A673 (cell line): Measurements from ENCODE around the gene SENP5. TPM values are rescaled to one million over a fixed set of nuclear protein-coding genes. Genes with fewer than 3 reads are reported as not detected.
A peak's percentile ranks its signal among the peaks of the same experiment; 100 is the strongest.
"Not testable (repeated sequence)": the region's sequence is repeated elsewhere in the genome, so short reads cannot be mapped to it uniquely, and the experiment has no call there.

ENCODE experiments used
- Bru-seq: library from RNA; stranded (reverse); fragments of 400-500 nt; gene quantifications from one replicate; lab custom pipeline; 2021; lab: Mats Ljungman, UMichigan
- BruChase-seq, 2 experiments: library from RNA; stranded (reverse); fragments of 400-500 nt; gene quantifications; one replicate each; lab custom pipeline; 2021; lab: Mats Ljungman, UMichigan
- BruUV-seq: library from RNA; stranded (reverse); fragments of 400-500 nt; replicated peaks from 2 replicates; lab custom pipeline; 2021; lab: Mats Ljungman, UMichigan
- CTCF ChIA-PET: fragments of 300-600 bp; sonication (Branson Sonifier 250); formaldehyde crosslinking; loops from one replicate; lab custom pipeline; 2022; ENCODE audit warnings: antibody characterized with exemption; lab: Charles Lee
- POLR2A ChIA-PET: fragments of 300-600 bp; sonication (Branson Sonifier 250); formaldehyde crosslinking; loops from one replicate; lab custom pipeline; 2022; ENCODE audit warnings: antibody characterized with exemption; ENCODE audit not compliant: low non-redundant PET; lab: Charles Lee
- DNase-seq: peaks from one replicate; pipeline ENCODE4 v3.0.0-alpha.2; 2015; ENCODE audit warnings: low spot score
- H3K27ac ChIP-seq: fragments of 200-600 bp; sonication (generic); 2 replicates; pipeline ENCODE4 v1.5.1; 2016; ENCODE audit warnings: mixed run types, low read depth, mild to moderate bottlenecking, mixed read lengths, antibody characterized with exemption, low read length; ENCODE audit not compliant: poor library complexity, severe bottlenecking
- H3K27me3 ChIP-seq: fragments of 200-600 bp; sonication (generic); replicated peaks from 2 replicates; pipeline ENCODE4 v1.6.1; 2017; ENCODE audit warnings: mixed run types, low read depth, mild to moderate bottlenecking, mixed read lengths, antibody characterized with exemption, low read length; ENCODE audit not compliant: insufficient read depth, poor library complexity
- H3K36me3 ChIP-seq: fragments of 200-600 bp; sonication (generic); 2 replicates; pipeline ENCODE4 v1.6.1; 2016; ENCODE audit warnings: mixed run types, mild to moderate bottlenecking, mixed read lengths, antibody characterized with exemption, low read length; ENCODE audit not compliant: insufficient read depth, poor library complexity, severe bottlenecking
- H3K4me1 ChIP-seq: fragments of 200-600 bp; sonication (generic); 2 replicates; pipeline ENCODE4 v1.6.1; 2017; ENCODE audit warnings: mixed run types, mild to moderate bottlenecking, mixed read lengths, antibody characterized with exemption, low read length; ENCODE audit not compliant: insufficient read depth, poor library complexity, severe bottlenecking
- H3K4me3 ChIP-seq: fragments of 200-600 bp; sonication (generic); 2 replicates; pipeline ENCODE4 v1.5.1; 2016; ENCODE audit warnings: low read depth, mixed run types, mild to moderate bottlenecking, mixed read lengths, low read length; ENCODE audit not compliant: poor library complexity, severe bottlenecking
- H3K9me3 ChIP-seq: fragments of 200-600 bp; sonication (generic); 2 replicates; pipeline ENCODE4 v1.6.1; 2016; ENCODE audit warnings: mixed run types, low read depth, mild to moderate bottlenecking, mixed read lengths, antibody characterized with exemption, low read length; ENCODE audit not compliant: poor library complexity, severe bottlenecking
- EZH2 ChIP-seq: fragments of 200-600 bp; sonication (generic); IDR thresholded peaks from 2 replicates; pipeline ENCODE4 v1.6.1; 2017; ENCODE audit warnings: borderline replicate concordance, low read depth, mild to moderate bottlenecking, mixed read lengths, antibody characterized with exemption, low read length; ENCODE audit not compliant: poor library complexity, severe bottlenecking
- intact Hi-C: fragments of 100-400 bp; cut with micrococcal nuclease; formaldehyde crosslinking; loops from one replicate; pipeline ENCODE4 v1.10.0; 2022; ENCODE audit not compliant: unreplicated experiment
- long read RNA-seq: library from polyadenylated mRNA; stranded (forward); transcript quantifications from one replicate; pipeline ENCODE4 v2.0.0, GENCODE V29; 2022
- total RNA-seq: library from RNA; stranded (reverse); gene quantifications from 2 replicates; pipeline ENCODE4 v1.2.3, GENCODE V29; 2021
- TF ChIP-seq, protein P1 (sequence below): fragments of 300-800, 200-600 bp; sonication (generic); conservative IDR thresholded peaks from 2 replicates; pipeline ENCODE4 v1.5.1; 2017; ENCODE audit warnings: low read depth, mild to moderate bottlenecking, antibody characterized with exemption, low read length, moderate library complexity, mixed read lengths

Gene SENP5, protein sequence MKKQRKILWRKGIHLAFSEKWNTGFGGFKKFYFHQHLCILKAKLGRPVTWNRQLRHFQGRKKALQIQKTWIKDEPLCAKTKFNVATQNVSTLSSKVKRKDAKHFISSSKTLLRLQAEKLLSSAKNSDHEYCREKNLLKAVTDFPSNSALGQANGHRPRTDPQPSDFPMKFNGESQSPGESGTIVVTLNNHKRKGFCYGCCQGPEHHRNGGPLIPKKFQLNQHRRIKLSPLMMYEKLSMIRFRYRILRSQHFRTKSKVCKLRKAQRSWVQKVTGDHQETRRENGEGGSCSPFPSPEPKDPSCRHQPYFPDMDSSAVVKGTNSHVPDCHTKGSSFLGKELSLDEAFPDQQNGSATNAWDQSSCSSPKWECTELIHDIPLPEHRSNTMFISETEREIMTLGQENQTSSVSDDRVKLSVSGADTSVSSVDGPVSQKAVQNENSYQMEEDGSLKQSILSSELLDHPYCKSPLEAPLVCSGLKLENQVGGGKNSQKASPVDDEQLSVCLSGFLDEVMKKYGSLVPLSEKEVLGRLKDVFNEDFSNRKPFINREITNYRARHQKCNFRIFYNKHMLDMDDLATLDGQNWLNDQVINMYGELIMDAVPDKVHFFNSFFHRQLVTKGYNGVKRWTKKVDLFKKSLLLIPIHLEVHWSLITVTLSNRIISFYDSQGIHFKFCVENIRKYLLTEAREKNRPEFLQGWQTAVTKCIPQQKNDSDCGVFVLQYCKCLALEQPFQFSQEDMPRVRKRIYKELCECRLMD
- total RNA-seq (42.1 and 42.2 TPM in 2 replicates), Bru-seq, nascent RNA (percentile 84 among the genes with signal in this experiment), BruChase-seq, experiment 1, labeled RNA remaining after a 2-hour chase (percentile 91 among the genes with signal in this experiment), BruChase-seq, experiment 2, labeled RNA remaining after a 6-hour chase (percentile 93 among the genes with signal in this experiment)
- long read RNA-seq, full-length matches to known transcripts: 25 of 40 reads
- long read RNA-seq, partial matches to known transcripts: 1 of 40 reads
- long read RNA-seq, other reads (novel, unspliced or antisense): 14 of 40 reads

DNA sequence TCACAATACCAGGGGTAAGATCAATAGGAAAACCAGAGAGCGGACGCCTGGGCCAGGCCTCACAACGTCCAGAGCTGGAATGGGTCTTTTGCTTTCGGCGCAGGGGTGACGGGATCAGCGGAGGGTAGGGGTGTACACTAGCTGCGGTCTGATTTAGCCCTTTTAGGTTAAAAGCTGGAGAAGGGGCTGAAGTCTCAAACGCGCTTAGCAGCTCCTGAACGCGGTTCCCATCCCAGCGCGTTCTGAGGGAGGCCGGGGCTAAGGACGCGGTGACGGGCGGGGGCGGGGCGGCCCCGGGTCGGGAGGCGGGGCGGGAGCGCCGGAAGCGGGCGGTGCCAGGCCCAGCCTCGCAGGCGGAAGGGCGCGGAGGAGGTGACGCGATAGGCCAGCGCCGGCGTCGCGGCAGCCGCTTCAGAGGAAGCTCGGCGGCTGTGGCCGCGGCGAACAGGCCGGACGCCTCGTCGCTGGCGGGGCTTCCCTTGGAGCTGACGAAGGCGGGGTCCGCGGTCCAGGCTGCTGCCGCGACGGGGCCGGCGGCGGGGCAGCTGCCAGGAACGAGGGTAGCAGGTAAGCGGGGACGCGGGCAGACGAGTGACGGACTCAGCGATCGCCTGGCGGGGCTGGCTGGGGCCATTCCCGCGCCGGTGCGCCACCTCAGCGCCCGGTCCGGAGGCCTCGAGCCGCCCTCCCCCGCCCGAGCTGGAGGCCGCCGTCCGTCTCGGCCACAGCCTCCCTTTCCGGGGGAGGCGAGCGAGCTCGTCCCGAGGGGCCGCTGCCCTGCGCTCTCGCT, at the start of gene SENP5:
Gene SENP5, plus strand, starts transcription at position 414 of the 790 bp plus-strand sequence. CDS start 17,262 bp downstream, outside the sequence.
- no TSS peak for BruUV-seq
- POLR2A ChIA-PET: interaction anchor here (0.6 to 0.7 kb wide), 2 partner anchors 26 to 432 kb away, joined by 3 to 4 read pairs; no protein-coding TSS in a partner anchor
- intact Hi-C loops: no loop called here

DNA sequence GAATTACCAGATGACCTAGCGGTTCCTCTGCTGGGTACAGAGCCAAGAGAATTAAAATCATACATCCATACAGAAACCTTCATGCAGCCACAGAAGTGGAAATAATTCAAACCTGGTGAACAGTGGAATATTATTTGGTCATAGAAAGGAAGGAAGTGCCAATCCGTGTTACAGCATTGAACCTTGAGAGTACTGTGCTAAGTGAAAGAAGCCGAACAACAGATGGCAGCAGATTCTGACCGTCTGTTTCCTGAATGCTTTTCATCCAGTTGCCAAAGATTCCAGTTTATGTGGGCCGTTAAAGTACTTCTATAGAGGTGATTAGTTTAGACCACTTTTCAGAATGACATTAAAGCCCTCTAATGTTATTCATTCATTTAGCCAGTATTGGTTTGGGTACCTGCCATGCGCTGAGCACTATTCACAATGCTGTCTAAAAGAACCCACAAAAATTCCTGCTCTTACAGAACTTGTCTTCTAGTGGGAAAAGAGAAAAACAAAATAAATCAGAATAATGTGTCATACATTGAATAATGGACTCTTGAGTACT, 45.8 kb upstream of the SENP5 start:
- H3K4me1 ChIP-seq: no peaks in the 10 kb centered on the region
- no peak overlapping the region for H3K27ac ChIP-seq
- DNase-seq: no peak
- intact Hi-C loops: no loop called here
- H3K27me3 ChIP-seq: no peaks in the 10 kb centered on the region
- TF ChIP-seq, protein P1, sequence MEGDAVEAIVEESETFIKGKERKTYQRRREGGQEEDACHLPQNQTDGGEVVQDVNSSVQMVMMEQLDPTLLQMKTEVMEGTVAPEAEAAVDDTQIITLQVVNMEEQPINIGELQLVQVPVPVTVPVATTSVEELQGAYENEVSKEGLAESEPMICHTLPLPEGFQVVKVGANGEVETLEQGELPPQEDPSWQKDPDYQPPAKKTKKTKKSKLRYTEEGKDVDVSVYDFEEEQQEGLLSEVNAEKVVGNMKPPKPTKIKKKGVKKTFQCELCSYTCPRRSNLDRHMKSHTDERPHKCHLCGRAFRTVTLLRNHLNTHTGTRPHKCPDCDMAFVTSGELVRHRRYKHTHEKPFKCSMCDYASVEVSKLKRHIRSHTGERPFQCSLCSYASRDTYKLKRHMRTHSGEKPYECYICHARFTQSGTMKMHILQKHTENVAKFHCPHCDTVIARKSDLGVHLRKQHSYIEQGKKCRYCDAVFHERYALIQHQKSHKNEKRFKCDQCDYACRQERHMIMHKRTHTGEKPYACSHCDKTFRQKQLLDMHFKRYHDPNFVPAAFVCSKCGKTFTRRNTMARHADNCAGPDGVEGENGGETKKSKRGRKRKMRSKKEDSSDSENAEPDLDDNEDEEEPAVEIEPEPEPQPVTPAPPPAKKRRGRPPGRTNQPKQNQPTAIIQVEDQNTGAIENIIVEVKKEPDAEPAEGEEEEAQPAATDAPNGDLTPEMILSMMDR: no peak
- TF ChIP-seq EZH2: no peak
- POLR2A ChIA-PET: no interaction called here
- no peaks in the 10 kb centered on the region for H3K9me3 ChIP-seq
- peaks cover 49% of the 10 kb centered on the region for H3K36me3 ChIP-seq
- no TSS peak for BruUV-seq
- no peak overlapping the region for H3K4me3 ChIP-seq
- CTCF ChIA-PET: no interaction called here

More for the DNA sequence above, at the start of gene SENP5:
- TF ChIP-seq, protein P1: no peak
- TF ChIP-seq EZH2: no peak
- Histone ChIP-seq H3K36me3 (no peaks in the 10 kb centered on the region), H3K27ac (peak within 1 kb of the TSS; percentile 93), H3K9me3 (peaks cover 4% of the 10 kb centered on the region), H3K27me3 (no peaks in the 10 kb centered on the region), H3K4me1 (peaks cover 12% of the 10 kb centered on the region), H3K4me3 (peak within 1 kb of the TSS; percentile 99)
- peak; percentile 94 for DNase-seq
- CTCF ChIA-PET: interaction anchor here (0.7 to 1.2 kb wide), 3 partner anchors 74 to 271 kb away, joined by 3 to 8 read pairs (median 3); partner anchors contain the start of gene NCBP2

DNA sequence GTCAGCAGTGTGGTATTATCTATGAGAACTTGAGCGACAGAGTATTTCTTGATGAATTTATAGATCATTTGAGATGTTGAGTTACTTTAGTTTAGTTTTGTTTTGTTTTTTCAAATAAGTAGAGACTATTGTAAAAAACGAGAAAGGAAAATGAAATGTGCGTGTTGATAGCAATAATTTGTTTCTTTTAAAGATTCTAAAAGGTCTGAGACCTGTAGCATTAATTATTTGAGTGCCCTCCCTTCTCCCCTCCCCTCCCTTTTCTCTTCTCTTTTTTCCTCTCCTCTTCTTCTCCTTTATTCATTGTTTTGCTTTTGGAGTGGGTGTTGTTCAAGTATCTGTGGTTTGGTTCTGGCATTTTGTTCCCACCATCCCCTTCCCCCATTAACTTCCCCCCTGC, 38.1 kb upstream of the SENP5 start:
- intact Hi-C loops, H3K4me1 ChIP-seq, H3K4me3 ChIP-seq, H3K27ac ChIP-seq, CTCF ChIA-PET, H3K9me3 ChIP-seq, POLR2A ChIA-PET, H3K27me3 ChIP-seq, DNase-seq: not testable (repeated sequence)
- peaks cover 22% of the 10 kb centered on the region for H3K36me3 ChIP-seq
- BruUV-seq: TSS peak; percentile 29
